NT2/D1 (cell line): Measurements from ENCODE around the gene SPDL1.

Source experiments
- YY1 ChIP-seq: IDR thresholded peaks from 2 replicates; pipeline ENCODE4 v1.6.1; 2011; ENCODE audit not compliant: insufficient read length, insufficient read depth
- ZNF274 ChIP-seq: IDR thresholded peaks from 2 replicates; pipeline ENCODE4 v1.6.1; 2011; ENCODE audit warnings: mild to moderate bottlenecking, low read depth, low read length

- TF ChIP-seq ZNF274 (no peak), YY1 (no peak)
Measured at GRCh38 chr5:169634606-169635005, 51.0 kb downstream of the SPDL1 start.
